DND-41 (cell line): Measurements from ENCODE around the gene EQTN.
A peak's percentile ranks its signal among the peaks of the same experiment; 100 is the strongest.

ENCODE experiments used
- ATAC-seq: fragments of 200-7000 bp; cut with Tn5 transposase; 3 replicates; pipeline ENCODE4 v1.9.1; 2021; ENCODE audit warnings: low read depth; ENCODE audit not compliant: insufficient read depth
- DNase-seq: peaks from one replicate; pipeline ENCODE4 v3.0.0-alpha.2; 2020
- H2AFZ ChIP-seq: 2 replicates; pipeline ENCODE4 v1.6.0; 2012; ENCODE audit warnings: low read depth, low read length
- H3K27ac ChIP-seq: 2 replicates; pipeline ENCODE4 v1.5.1; 2012; ENCODE audit warnings: low read length, inconsistent platforms
- H3K27me3 ChIP-seq: fragments of 200-600 bp; sonication (generic); 2 replicates; pipeline ENCODE4 v1.6.0; 2012; ENCODE audit warnings: low read length, mild to moderate bottlenecking, inconsistent platforms; ENCODE audit not compliant: insufficient read depth, poor library complexity
- H3K36me3 ChIP-seq: 2 replicates; pipeline ENCODE4 v1.5.1; 2012; ENCODE audit warnings: low read length, inconsistent platforms; ENCODE audit not compliant: insufficient read depth
- H3K4me1 ChIP-seq: 2 replicates; pipeline ENCODE4 v1.5.1; 2012; ENCODE audit warnings: mild to moderate bottlenecking, low read length; ENCODE audit not compliant: insufficient read depth
- H3K4me2 ChIP-seq: 2 replicates; pipeline ENCODE4 v1.6.0; 2012; ENCODE audit warnings: mild to moderate bottlenecking, moderate library complexity, low read length, inconsistent platforms; ENCODE audit not compliant: insufficient read depth
- H3K4me3 ChIP-seq, 2 experiments: fragments of 200-600 bp in 1 of 2; shearing (Covaris generic) in 1 of 2; 2 replicates each; pipeline ENCODE4 v1.5.1; 2012 to 2016; ENCODE audit warnings: inconsistent platforms in 2 of 2, low read length in 2 of 2, mild to moderate bottlenecking in 2 of 2, low read depth in 1 of 2, moderate library complexity in 1 of 2
- H3K79me2 ChIP-seq: 2 replicates; pipeline ENCODE4 v1.6.0; 2012; ENCODE audit warnings: low read length, inconsistent platforms; ENCODE audit not compliant: insufficient read depth
- H3K9ac ChIP-seq: 2 replicates; pipeline ENCODE4 v1.6.0; 2012; ENCODE audit warnings: low read depth, mild to moderate bottlenecking, inconsistent platforms, low read length, moderate library complexity
- H3K9me3 ChIP-seq: 2 replicates; pipeline ENCODE4 v1.5.1; 2012; ENCODE audit warnings: low read length, moderate library complexity, mild to moderate bottlenecking, inconsistent platforms; ENCODE audit not compliant: insufficient read depth, severe bottlenecking
- H4K20me1 ChIP-seq: 2 replicates; pipeline ENCODE4 v1.6.0; 2012; ENCODE audit warnings: low read length; ENCODE audit not compliant: insufficient read depth
- CTCF ChIP-seq: IDR thresholded peaks from 2 replicates; pipeline ENCODE4 v1.5.1; 2012; ENCODE audit warnings: borderline replicate concordance, low read length, moderate library complexity, mild to moderate bottlenecking; ENCODE audit not compliant: poor library complexity, severe bottlenecking; ENCODE audit errors: extremely low read depth
- EZH2 ChIP-seq: IDR thresholded peaks from 3 replicates; pipeline ENCODE4 v1.6.1; 2012; ENCODE audit warnings: borderline replicate concordance, low read depth, mild to moderate bottlenecking, moderate library complexity, low read length, inconsistent platforms; ENCODE audit not compliant: severe bottlenecking

Gene EQTN

GRCh38 chr9:27278374-27278773, 18.6 kb downstream of the EQTN start:
- Histone ChIP-seq H3K79me2 (no peaks in the 10 kb centered on the region), H3K27ac (no peak overlapping the region), H3K36me3 (no peaks in the 10 kb centered on the region), H2AFZ (no peak overlapping the region), H3K9ac (no peak overlapping the region), H3K4me1 (no peaks in the 10 kb centered on the region), H3K4me3 (no peak overlapping the region), H3K4me2 (no peak overlapping the region), H3K27me3 (no peaks in the 10 kb centered on the region), H4K20me1 (no peaks in the 10 kb centered on the region), H3K9me3 (no peaks in the 10 kb centered on the region)
- no peak for TF ChIP-seq CTCF
- TF ChIP-seq EZH2 = no peak
- ATAC-seq (no peak), DNase-seq (no peak)

- Histone ChIP-seq H3K4me3 (no peak overlapping the region), H3K4me2 (no peak overlapping the region), H3K27ac (no peak overlapping the region), H2AFZ (no peak overlapping the region), H3K36me3 (no peaks in the 10 kb centered on the region), H3K9me3 (no peaks in the 10 kb centered on the region), H3K4me1 (no peaks in the 10 kb centered on the region), H4K20me1 (no peaks in the 10 kb centered on the region), H3K27me3 (no peaks in the 10 kb centered on the region), H3K79me2 (no peaks in the 10 kb centered on the region), H3K9ac (no peak overlapping the region)
- TF ChIP-seq EZH2 (no peak), CTCF (peak; percentile 72)
- ATAC-seq = no peak
- DNase-seq = no peak
These were observed 20.5 kb downstream of the EQTN start for GRCh38 chr9:27276193-27277030.

GRCh38 chr9:27273186-27273585, 23.8 kb downstream of the EQTN start:
- Histone ChIP-seq H3K36me3 (no peaks in the 10 kb centered on the region), H3K9me3 (no peaks in the 10 kb centered on the region), H3K9ac (no peak overlapping the region), H3K4me3 (no peak overlapping the region), H3K4me2 (no peak overlapping the region), H2AFZ (no peak overlapping the region), H3K27ac (no peak overlapping the region), H3K4me1 (no peaks in the 10 kb centered on the region), H4K20me1 (no peaks in the 10 kb centered on the region), H3K79me2 (no peaks in the 10 kb centered on the region), H3K27me3 (no peaks in the 10 kb centered on the region)
- no peak for ATAC-seq
- TF ChIP-seq CTCF = no peak
- no peak for DNase-seq
